Measurements from ENCODE around the gene BCAR3.

BCAR3 gene

DNA sequence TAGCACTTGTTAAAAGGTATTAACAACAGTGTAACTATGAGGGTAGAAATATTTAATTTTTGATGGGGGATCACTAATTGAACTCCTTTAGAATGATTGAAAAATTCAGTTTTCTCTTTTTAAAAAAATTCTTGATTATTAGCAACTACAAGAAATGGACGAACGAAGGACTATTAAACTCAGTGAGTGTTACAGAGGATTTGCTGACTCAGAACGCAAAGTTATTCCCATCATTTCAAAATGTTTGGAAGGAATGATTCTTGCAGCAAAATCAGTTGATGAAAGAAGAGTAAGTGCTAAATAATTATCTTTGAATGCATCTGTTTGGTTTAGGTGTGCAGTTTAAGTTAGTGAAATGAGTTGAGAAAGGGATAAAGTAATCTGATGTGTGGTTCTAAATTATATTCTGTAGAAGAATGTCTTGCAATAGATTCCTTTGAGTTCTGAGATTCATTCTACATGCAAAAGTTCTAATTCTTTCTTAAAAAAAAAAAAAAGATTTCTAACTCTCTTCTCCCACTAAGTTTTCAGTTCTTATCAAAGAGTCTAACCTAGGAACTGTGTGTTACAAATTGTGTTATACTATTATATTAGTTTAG lies 148.8 kb downstream of the BCAR3 start:
- no peak for TF ChIP-seq RAD21 (IDR thresholded peaks at IDR 0.05; ENCODE audit: low read depth)
- TF ChIP-seq, protein P1, sequence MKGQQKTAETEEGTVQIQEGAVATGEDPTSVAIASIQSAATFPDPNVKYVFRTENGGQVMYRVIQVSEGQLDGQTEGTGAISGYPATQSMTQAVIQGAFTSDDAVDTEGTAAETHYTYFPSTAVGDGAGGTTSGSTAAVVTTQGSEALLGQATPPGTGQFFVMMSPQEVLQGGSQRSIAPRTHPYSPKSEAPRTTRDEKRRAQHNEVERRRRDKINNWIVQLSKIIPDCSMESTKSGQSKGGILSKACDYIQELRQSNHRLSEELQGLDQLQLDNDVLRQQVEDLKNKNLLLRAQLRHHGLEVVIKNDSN (IDR thresholded peaks at IDR 0.05), result no peak
- TF ChIP-seq FOXM1 (IDR thresholded peaks at IDR 0.05; ENCODE audit: borderline replicate concordance, low read depth), result no peak
- TF ChIP-seq TAF1 (IDR thresholded peaks at IDR 0.05; ENCODE audit: low read depth), result no peak
- no peak for TF ChIP-seq ZBTB7A (IDR thresholded peaks at IDR 0.05; ENCODE audit: low read depth)
- TF ChIP-seq TCF12 (IDR thresholded peaks at IDR 0.05; ENCODE audit: low read depth), result no peak
- no peak for TF ChIP-seq CREB1 (IDR thresholded peaks at IDR 0.05; ENCODE audit: low read depth)
- TF ChIP-seq EP300 (IDR thresholded peaks at IDR 0.05; ENCODE audit: borderline replicate concordance), result no peak
- TF ChIP-seq TEAD4 (IDR thresholded peaks at IDR 0.05), result no peak

GRCh38 chr1:93531193-93531592 lies 150.4 kb downstream of the BCAR3 start:
- TF ChIP-seq EP300 (IDR thresholded peaks at IDR 0.05; ENCODE audit: borderline replicate concordance), result no peak
- TF ChIP-seq, protein P1 (IDR thresholded peaks at IDR 0.05), result no peak
- no peak for TF ChIP-seq TEAD4 (IDR thresholded peaks at IDR 0.05)
- TF ChIP-seq CREB1 (IDR thresholded peaks at IDR 0.05; ENCODE audit: low read depth), result no peak
- no peak for TF ChIP-seq NFIC (IDR thresholded peaks at IDR 0.05)
- TF ChIP-seq FOXM1 (IDR thresholded peaks at IDR 0.05; ENCODE audit: borderline replicate concordance, low read depth), result no peak
- TF ChIP-seq YY1 (IDR thresholded peaks at IDR 0.05; ENCODE audit: low read depth), result no peak
- no peak for TF ChIP-seq CEBPB (IDR thresholded peaks at IDR 0.05)
- TF ChIP-seq TCF12 (IDR thresholded peaks at IDR 0.05; ENCODE audit: low read depth), result no peak
- TF ChIP-seq RAD21 (IDR thresholded peaks at IDR 0.05; ENCODE audit: low read depth), result no peak
- no peak for TF ChIP-seq EGR1 (IDR thresholded peaks at IDR 0.05)
- TF ChIP-seq MAX (IDR thresholded peaks at IDR 0.05), result no peak
- no peak for TF ChIP-seq ZBTB7A (IDR thresholded peaks at IDR 0.05; ENCODE audit: low read depth)
- TF ChIP-seq, protein P2, sequence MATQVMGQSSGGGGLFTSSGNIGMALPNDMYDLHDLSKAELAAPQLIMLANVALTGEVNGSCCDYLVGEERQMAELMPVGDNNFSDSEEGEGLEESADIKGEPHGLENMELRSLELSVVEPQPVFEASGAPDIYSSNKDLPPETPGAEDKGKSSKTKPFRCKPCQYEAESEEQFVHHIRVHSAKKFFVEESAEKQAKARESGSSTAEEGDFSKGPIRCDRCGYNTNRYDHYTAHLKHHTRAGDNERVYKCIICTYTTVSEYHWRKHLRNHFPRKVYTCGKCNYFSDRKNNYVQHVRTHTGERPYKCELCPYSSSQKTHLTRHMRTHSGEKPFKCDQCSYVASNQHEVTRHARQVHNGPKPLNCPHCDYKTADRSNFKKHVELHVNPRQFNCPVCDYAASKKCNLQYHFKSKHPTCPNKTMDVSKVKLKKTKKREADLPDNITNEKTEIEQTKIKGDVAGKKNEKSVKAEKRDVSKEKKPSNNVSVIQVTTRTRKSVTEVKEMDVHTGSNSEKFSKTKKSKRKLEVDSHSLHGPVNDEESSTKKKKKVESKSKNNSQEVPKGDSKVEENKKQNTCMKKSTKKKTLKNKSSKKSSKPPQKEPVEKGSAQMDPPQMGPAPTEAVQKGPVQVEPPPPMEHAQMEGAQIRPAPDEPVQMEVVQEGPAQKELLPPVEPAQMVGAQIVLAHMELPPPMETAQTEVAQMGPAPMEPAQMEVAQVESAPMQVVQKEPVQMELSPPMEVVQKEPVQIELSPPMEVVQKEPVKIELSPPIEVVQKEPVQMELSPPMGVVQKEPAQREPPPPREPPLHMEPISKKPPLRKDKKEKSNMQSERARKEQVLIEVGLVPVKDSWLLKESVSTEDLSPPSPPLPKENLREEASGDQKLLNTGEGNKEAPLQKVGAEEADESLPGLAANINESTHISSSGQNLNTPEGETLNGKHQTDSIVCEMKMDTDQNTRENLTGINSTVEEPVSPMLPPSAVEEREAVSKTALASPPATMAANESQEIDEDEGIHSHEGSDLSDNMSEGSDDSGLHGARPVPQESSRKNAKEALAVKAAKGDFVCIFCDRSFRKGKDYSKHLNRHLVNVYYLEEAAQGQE (IDR thresholded peaks at IDR 0.05; ENCODE audit: low read depth), result no peak
- no peak for TF ChIP-seq TAF1 (IDR thresholded peaks at IDR 0.05; ENCODE audit: low read depth)

- TF ChIP-seq NFIC (IDR thresholded peaks at IDR 0.05) (no peak), ZBTB7A (IDR thresholded peaks at IDR 0.05; ENCODE audit: low read depth) (no peak), EP300 (IDR thresholded peaks at IDR 0.05; ENCODE audit: borderline replicate concordance) (no peak), RAD21 (IDR thresholded peaks at IDR 0.05; ENCODE audit: low read depth) (no peak), TCF12 (IDR thresholded peaks at IDR 0.05; ENCODE audit: low read depth) (no peak), EGR1 (IDR thresholded peaks at IDR 0.05) (no peak), CEBPB (IDR thresholded peaks at IDR 0.05) (no peak), MAX (IDR thresholded peaks at IDR 0.05) (no peak), YY1 (IDR thresholded peaks at IDR 0.05; ENCODE audit: low read depth) (no peak), TEAD4 (IDR thresholded peaks at IDR 0.05) (no peak)
- TF ChIP-seq, protein P1 (IDR thresholded peaks at IDR 0.05), result no peak
- TF ChIP-seq, protein P2 (IDR thresholded peaks at IDR 0.05; ENCODE audit: low read depth), result no peak
Observed at GRCh38 chr1:93528412-93528811, 153.2 kb downstream of the BCAR3 start.

DNA sequence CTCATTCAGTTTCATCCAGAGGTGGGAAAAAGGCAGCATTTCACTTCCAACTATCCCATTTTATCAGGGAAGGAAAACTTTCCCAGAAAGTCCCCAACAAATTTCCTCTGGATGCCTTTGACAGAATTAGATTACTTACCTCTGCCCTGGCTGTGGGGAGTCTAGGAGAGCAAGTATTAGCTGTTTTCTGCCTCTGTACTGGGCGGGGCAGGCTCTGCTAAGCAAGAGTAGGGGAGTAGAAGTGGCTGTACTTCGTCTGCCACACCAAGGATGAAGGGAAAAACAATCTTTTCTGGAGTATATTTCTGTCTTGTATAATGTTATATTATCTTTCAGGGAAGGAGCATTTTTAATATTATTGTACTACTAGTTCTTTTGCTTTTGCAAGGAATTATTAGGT lies 155.2 kb downstream of the BCAR3 start:
- TF ChIP-seq TAF1 (IDR thresholded peaks at IDR 0.05; ENCODE audit: low read depth) (no peak), NFIC (IDR thresholded peaks at IDR 0.05) (no peak)

GRCh38 chr1:93525431-93525830 lies 156.2 kb downstream of the BCAR3 start:
- TF ChIP-seq TEAD4 (IDR thresholded peaks at IDR 0.05) (no peak), EGR1 (IDR thresholded peaks at IDR 0.05) (no peak), YY1 (IDR thresholded peaks at IDR 0.05; ENCODE audit: low read depth) (no peak), EP300 (IDR thresholded peaks at IDR 0.05; ENCODE audit: borderline replicate concordance) (no peak), NFIC (IDR thresholded peaks at IDR 0.05) (no peak), MAX (IDR thresholded peaks at IDR 0.05) (no peak), TCF12 (IDR thresholded peaks at IDR 0.05; ENCODE audit: low read depth) (no peak), FOXM1 (IDR thresholded peaks at IDR 0.05; ENCODE audit: borderline replicate concordance, low read depth) (no peak), TAF1 (IDR thresholded peaks at IDR 0.05; ENCODE audit: low read depth) (no peak), RAD21 (IDR thresholded peaks at IDR 0.05; ENCODE audit: low read depth) (no peak)
- TF ChIP-seq, protein P2 (IDR thresholded peaks at IDR 0.05; ENCODE audit: low read depth), result no peak
- TF ChIP-seq, protein P1 (IDR thresholded peaks at IDR 0.05), result no peak
